ENCODE measurements around the gene CNRIP1.

Gene CNRIP1

GRCh38 chr2:68333009-68333408, 13.3 kb upstream of the CNRIP1 start:
- H3K4me3 ChIP-seq (ENCODE audit: severe bottlenecking), result no peak overlapping the region
- H3K9me3 ChIP-seq (ENCODE audit: severe bottlenecking), result no peaks in the 10 kb centered on the region
- TF ChIP-seq, protein P1, sequence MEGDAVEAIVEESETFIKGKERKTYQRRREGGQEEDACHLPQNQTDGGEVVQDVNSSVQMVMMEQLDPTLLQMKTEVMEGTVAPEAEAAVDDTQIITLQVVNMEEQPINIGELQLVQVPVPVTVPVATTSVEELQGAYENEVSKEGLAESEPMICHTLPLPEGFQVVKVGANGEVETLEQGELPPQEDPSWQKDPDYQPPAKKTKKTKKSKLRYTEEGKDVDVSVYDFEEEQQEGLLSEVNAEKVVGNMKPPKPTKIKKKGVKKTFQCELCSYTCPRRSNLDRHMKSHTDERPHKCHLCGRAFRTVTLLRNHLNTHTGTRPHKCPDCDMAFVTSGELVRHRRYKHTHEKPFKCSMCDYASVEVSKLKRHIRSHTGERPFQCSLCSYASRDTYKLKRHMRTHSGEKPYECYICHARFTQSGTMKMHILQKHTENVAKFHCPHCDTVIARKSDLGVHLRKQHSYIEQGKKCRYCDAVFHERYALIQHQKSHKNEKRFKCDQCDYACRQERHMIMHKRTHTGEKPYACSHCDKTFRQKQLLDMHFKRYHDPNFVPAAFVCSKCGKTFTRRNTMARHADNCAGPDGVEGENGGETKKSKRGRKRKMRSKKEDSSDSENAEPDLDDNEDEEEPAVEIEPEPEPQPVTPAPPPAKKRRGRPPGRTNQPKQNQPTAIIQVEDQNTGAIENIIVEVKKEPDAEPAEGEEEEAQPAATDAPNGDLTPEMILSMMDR (IDR thresholded peaks at IDR 0.05; ENCODE audit: poor library complexity, severe bottlenecking), result no peak
- no peak overlapping the region for H3K27ac ChIP-seq (ENCODE audit: poor library complexity, severe bottlenecking)
- DNase-seq (ENCODE audit: low spot score) (no peak), ATAC-seq (ENCODE audit: low read depth) (no peak)
- no peaks in the 10 kb centered on the region for H3K36me3 ChIP-seq (ENCODE audit: low read depth)
- H3K4me1 ChIP-seq (ENCODE audit: insufficient read depth, poor library complexity, severe bottlenecking), result peaks cover 16% of the 10 kb centered on the region
- H3K27me3 ChIP-seq (ENCODE audit: insufficient read depth, poor library complexity, severe bottlenecking), result no peaks in the 10 kb centered on the region

DNA sequence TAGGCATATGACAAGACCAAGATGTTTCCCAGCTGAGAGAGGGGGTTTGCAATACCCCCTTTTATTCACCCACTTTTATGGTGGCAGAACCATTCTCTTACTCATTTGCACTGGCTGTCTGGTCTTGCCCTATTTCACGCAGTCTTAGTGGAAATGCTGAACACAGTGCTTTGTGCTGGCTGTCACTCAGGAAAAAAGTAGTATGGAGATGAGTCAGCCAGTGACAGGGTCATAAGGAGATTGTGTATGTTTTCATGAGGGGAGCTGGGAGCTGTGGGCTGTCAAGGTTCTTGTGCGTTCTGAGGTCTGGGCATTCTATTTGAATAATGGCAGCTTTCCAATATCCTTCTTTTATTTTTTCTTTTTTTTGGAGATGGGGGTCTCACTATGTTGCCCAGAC, 10.9 kb upstream of the CNRIP1 start:
- DNase-seq (ENCODE audit: low spot score) (no peak), ATAC-seq (ENCODE audit: low read depth) (no peak)
- Histone ChIP-seq H3K4me1 (ENCODE audit: insufficient read depth, poor library complexity, severe bottlenecking) (peaks cover 4% of the 10 kb centered on the region), H3K9me3 (ENCODE audit: severe bottlenecking) (no peaks in the 10 kb centered on the region), H3K4me3 (ENCODE audit: severe bottlenecking) (no peak overlapping the region), H3K27ac (ENCODE audit: poor library complexity, severe bottlenecking) (no peak overlapping the region), H3K36me3 (ENCODE audit: low read depth) (no peaks in the 10 kb centered on the region), H3K27me3 (ENCODE audit: insufficient read depth, poor library complexity, severe bottlenecking) (no peaks in the 10 kb centered on the region)
- TF ChIP-seq, protein P1 (IDR thresholded peaks at IDR 0.05; ENCODE audit: poor library complexity, severe bottlenecking), result no peak

- ATAC-seq (ENCODE audit: low read depth), result no peak
- no peak for DNase-seq (ENCODE audit: low spot score)
Observed at GRCh38 chr2:68328901-68329300, 9.2 kb upstream of the CNRIP1 start.

DNA sequence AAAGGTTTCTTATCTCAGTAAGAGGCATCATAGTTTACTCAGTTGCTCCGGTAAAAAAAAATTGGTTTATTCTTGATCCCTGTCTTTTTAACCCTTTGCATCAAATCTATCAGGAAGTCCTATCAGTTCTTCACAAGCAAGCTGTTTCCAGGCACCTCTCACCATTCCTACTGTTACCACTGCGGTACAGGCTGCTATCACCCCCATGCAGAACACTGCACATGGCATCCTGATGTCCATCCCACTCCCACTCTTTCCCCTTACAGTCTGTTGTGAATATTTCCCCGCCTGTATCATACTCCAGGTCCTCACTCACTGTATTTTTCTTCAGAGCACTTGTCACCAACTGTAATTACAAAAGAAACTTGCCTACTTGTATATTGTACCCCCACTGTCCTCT, 5.3 kb upstream of the CNRIP1 start:
- TF ChIP-seq, protein P1 (IDR thresholded peaks at IDR 0.05; ENCODE audit: poor library complexity, severe bottlenecking), result no peak
- Histone ChIP-seq H3K36me3 (ENCODE audit: low read depth) (no peaks in the 10 kb centered on the region), H3K4me1 (ENCODE audit: insufficient read depth, poor library complexity, severe bottlenecking) (peaks cover 6% of the 10 kb centered on the region), H3K4me3 (ENCODE audit: severe bottlenecking) (no peak overlapping the region), H3K9me3 (ENCODE audit: severe bottlenecking) (no peaks in the 10 kb centered on the region), H3K27ac (ENCODE audit: poor library complexity, severe bottlenecking) (no peak overlapping the region), H3K27me3 (ENCODE audit: insufficient read depth, poor library complexity, severe bottlenecking) (no peaks in the 10 kb centered on the region)
- ATAC-seq (ENCODE audit: low read depth), result no peak
- DNase-seq (ENCODE audit: low spot score), result no peak

More at GRCh38 chr2:68328901-68329300, 9.2 kb upstream of the CNRIP1 start:
- H3K27ac ChIP-seq (ENCODE audit: poor library complexity, severe bottlenecking), result no peak overlapping the region
- H3K4me3 ChIP-seq (ENCODE audit: severe bottlenecking), result no peak overlapping the region
- H3K4me1 ChIP-seq (ENCODE audit: insufficient read depth, poor library complexity, severe bottlenecking), result no peaks in the 10 kb centered on the region
- no peaks in the 10 kb centered on the region for H3K9me3 ChIP-seq (ENCODE audit: severe bottlenecking)
- no peaks in the 10 kb centered on the region for H3K27me3 ChIP-seq (ENCODE audit: insufficient read depth, poor library complexity, severe bottlenecking)
- H3K36me3 ChIP-seq (ENCODE audit: low read depth), result no peaks in the 10 kb centered on the region
- TF ChIP-seq, protein P1 (IDR thresholded peaks at IDR 0.05; ENCODE audit: poor library complexity, severe bottlenecking), result no peak

DNA sequence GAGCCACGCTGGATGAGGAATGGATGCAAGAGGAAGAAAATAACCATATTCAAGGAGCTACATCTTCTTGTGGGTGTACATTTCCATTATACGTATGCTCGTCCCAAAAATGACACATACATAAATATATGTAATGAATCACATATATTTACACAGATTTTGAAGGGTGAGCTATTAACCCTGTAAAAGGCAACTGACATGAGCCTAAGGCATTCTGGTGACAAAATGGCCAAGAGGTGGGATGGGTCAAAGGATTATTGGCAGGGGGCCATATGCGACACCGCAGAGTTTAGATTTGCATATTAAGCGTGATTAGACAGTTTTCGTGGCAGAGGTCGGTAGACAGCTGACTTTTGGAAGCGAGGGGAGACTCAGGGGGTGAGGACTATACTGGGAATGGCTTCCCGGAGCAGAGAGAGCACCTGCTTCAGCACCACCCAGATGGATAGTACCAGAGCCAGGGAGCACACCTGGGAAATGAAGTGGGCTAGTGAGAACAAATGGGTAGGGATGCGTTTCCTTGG, 431 bp upstream of the CNRIP1 start:
- DNase-seq (ENCODE audit: low spot score) (no peak), ATAC-seq (ENCODE audit: low read depth) (peak; percentile 67)
- Histone ChIP-seq H3K36me3 (ENCODE audit: low read depth) (no peaks in the 10 kb centered on the region), H3K4me1 (ENCODE audit: insufficient read depth, poor library complexity, severe bottlenecking) (peaks cover 6% of the 10 kb centered on the region), H3K9me3 (ENCODE audit: severe bottlenecking) (no peaks in the 10 kb centered on the region), H3K27me3 (ENCODE audit: insufficient read depth, poor library complexity, severe bottlenecking) (no peaks in the 10 kb centered on the region), H3K27ac (ENCODE audit: poor library complexity, severe bottlenecking) (no peak overlapping the region), H3K4me3 (ENCODE audit: severe bottlenecking) (peak overlapping the region; percentile 47)
- TF ChIP-seq, protein P1 (IDR thresholded peaks at IDR 0.05; ENCODE audit: poor library complexity, severe bottlenecking), result no peak

All from RWPE2 (cell line).